GM12864 (cell line): ENCODE measurements around the gene AMOTL1.

Experiments used
- DNase-seq: peaks from one replicate; pipeline ENCODE4 v3.0.0-alpha.2; 2011; ENCODE audit warnings: low read depth
- H3K4me3 ChIP-seq: 2 replicates; pipeline ENCODE4 v1.5.1; 2011; ENCODE audit warnings: mild to moderate bottlenecking, low read depth, low read length, control low read depth
- TF ChIP-seq, protein P1 (sequence below): IDR thresholded peaks from 2 replicates; pipeline ENCODE4 v1.5.1; 2011; ENCODE audit warnings: low read depth, mild to moderate bottlenecking, moderate library complexity, low read length, control low read depth, inconsistent platforms; ENCODE audit errors: missing control alignments

AMOTL1 gene

DNA sequence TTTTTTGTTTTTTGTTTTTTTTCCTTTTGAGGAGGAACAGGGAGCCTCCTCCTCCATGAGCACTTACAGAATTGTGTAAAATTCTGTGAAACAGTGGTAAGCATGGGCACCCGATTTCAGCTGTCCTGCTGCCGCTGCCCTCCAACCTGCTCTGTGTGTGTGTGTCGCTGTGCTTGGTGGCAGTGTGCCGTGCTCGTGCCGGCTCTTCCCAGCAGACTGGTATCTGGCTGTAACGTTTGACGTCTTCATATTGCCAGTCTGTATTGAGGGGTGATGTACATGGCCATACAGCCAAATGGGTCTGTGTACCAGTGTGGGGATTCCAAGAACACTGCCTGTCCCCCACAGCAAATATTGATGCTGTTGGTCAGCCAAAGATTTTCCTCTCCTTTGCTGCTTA lies 108.1 kb downstream of the AMOTL1 start:
- DNase-seq, result no peak
- TF ChIP-seq, protein P1, sequence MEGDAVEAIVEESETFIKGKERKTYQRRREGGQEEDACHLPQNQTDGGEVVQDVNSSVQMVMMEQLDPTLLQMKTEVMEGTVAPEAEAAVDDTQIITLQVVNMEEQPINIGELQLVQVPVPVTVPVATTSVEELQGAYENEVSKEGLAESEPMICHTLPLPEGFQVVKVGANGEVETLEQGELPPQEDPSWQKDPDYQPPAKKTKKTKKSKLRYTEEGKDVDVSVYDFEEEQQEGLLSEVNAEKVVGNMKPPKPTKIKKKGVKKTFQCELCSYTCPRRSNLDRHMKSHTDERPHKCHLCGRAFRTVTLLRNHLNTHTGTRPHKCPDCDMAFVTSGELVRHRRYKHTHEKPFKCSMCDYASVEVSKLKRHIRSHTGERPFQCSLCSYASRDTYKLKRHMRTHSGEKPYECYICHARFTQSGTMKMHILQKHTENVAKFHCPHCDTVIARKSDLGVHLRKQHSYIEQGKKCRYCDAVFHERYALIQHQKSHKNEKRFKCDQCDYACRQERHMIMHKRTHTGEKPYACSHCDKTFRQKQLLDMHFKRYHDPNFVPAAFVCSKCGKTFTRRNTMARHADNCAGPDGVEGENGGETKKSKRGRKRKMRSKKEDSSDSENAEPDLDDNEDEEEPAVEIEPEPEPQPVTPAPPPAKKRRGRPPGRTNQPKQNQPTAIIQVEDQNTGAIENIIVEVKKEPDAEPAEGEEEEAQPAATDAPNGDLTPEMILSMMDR, result no peak
- no peak overlapping the region for H3K4me3 ChIP-seq

DNA sequence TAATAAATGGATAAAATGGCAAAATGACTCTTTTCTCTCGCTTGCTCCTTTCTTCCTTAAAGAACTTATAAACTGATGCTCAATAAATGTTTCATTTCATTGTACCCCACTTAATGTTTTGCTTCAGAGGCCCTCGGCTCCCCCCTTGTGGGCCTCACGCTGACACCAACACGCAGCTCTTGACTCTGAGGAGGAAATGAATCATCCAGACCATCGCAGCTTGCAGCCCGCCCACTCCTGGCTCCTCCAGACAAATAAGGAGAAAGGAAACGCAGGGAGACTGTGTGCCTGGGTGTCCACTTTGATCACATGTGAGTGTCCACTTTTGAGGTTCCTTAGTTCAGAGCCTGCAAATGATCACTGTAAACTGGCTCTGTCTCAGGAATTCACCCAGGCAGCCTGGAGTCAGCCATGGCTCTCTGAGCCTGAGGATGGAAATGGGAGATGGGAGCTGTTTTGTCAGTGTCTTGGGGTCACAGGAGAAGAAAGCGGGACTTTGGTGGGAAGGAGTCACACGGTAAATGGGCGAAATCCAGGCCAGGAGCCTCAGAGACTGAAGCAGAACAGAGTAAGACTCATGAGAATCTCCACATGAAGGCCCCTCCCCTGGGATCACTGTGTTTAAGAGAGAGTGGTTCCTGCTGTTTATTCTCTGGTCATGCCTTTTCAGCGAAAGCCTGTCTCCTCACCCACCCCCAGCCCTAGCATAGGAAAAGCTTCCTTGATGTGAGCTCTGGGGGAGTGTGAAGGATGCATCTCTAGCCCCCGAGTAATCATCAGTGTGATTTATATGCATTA lies 108.7 kb downstream of the AMOTL1 start:
- no peak for DNase-seq
- TF ChIP-seq, protein P1, result no peak
- no peak overlapping the region for H3K4me3 ChIP-seq

DNA sequence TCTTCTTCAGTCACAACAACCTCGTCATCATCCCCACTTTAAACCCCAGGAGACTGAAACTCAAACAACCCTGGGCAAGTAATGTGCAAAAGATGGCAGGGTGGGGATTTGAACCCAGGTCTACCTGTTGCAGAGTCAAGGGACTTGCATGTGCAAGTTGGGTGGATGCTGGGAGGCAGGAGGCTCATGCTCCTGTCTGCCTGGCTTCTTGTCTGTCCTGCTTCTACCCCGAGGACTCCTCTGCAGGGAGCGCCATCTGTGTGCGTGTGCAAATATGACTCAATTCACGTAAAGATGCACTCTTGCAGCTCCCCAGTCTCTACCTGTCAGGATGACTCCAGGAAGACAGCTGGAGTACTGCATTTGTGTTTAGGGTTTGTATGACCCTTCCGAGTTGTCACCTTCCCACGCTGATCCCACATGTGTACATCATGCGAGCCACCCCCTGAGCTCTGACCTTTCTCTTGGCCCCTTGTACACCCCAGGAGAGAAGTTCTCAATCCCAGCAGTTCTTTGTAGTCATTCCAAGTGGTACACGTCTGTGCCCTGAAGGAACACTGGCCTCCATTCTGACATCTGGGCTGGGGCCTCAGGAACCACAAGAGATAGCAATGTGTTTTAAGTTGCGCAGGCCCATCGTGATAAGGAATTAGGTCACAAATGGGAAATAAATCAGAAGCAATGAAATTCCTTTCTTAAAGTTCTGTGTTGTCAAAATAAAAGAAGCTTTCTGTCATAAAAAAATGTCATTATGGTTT lies 109.5 kb downstream of the AMOTL1 start:
- H3K4me3 ChIP-seq, result no peak overlapping the region
- no peak for DNase-seq
- TF ChIP-seq, protein P1, result no peak

DNA sequence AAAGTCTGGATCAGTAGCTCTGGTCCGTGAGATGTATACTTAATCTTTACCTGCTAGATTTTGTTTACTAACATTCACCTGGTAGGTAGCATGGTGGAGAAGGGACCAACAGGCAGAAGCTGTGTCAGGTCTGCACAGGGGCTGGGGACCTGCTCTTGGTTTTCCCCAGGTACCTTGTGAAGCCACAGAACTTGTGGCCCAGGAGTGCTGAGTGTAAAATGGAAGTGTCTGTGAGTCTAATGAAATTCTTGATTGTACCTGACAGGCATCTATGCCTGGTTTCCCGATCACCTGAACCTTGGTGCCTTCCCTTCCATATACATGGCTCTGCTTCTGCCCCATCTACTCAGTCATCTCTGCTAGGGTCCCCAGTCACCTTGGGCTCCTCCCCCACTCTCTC lies 110.8 kb downstream of the AMOTL1 start:
- TF ChIP-seq, protein P1, result no peak
- no peak for DNase-seq
- no peak overlapping the region for H3K4me3 ChIP-seq

DNA sequence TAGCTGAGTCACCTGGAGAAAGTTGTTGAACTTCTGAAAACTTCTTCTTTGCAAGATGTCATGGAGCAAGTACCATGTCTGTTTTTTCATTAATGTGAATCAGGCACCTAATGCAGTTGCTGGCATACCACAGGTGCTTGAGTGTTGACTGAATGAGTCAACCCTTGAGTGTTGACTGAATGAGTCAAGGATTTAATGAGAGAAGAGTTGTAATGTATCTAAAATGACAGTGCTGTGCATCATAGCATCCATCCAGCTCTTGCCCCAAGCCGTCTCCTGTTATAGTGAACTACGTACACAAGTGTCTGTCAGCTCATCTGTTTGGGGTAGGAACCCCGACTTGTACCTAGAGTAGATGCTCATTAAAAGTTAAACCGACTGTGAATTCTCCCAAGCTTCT lies 112.1 kb downstream of the AMOTL1 start:
- no peak for DNase-seq
- TF ChIP-seq, protein P1, result no peak
- H3K4me3 ChIP-seq, result no peak overlapping the region

DNA sequence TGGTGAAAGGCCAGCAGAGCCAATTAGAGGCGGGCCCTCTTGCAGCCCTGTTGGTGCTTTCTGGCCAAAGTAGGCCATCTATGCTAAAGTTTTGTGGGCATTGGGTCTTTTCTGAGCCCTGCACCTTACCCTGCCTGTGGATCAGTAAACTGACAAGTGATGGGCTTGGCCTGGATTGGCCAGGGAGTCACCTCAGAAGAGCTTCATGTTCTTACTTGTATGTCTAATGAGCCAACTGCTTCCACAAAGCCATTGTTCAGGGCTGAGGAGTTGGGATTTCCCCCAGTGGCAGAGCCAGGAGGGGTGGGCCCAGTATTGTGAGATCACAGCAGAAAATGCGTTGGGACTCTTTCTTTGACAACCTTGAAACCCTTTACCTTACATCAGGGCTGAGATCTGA lies 114.8 kb downstream of the AMOTL1 start:
- DNase-seq, result no peak
- TF ChIP-seq, protein P1, result no peak
- H3K4me3 ChIP-seq, result no peak overlapping the region
